Mammary epithelial cell (primary cell): ENCODE results near the gene CIC.

Experiments
- CTCF ChIP-seq, 2 donors: IDR thresholded peaks in 1 of 2; conservative IDR thresholded peaks in 1 of 2; 2 replicates each; pipeline ENCODE4 v1.5.1; 2011 to 2012; ENCODE audit warnings: inconsistent platforms in 2 of 2, low read length in 2 of 2, mild to moderate bottlenecking in 2 of 2, control low read depth in 1 of 2, low read depth in 1 of 2; ENCODE audit not compliant: insufficient read depth in 1 of 2; ENCODE audit errors: extremely low read depth in 1 of 2
- EZH2 ChIP-seq: IDR thresholded peaks from 2 replicates; pipeline ENCODE4 v1.6.1; 2012; ENCODE audit warnings: low read length, inconsistent platforms, borderline replicate concordance

- TF ChIP-seq EZH2 = no peak
- TF ChIP-seq CTCF (conservative IDR thresholded peaks at IDR 0.05 in 1 of 2, IDR thresholded peaks at IDR 0.05 in 1 of 2; ENCODE audit: extremely low read depth in 1 of 2, insufficient read depth in 1 of 2, low read depth in 1 of 2, low read length in 2 of 2) = no peak
Measured at GRCh38 chr19:42324655-42325307, 55.7 kb downstream of the CIC start.
